IPS-18a (cell line): Measurements from ENCODE around the gene ANKRD11.

Experiments used
- H3K27ac ChIP-seq: one replicate; pipeline ENCODE4 v1.5.1; 2013; ENCODE audit warnings: low read length
- H3K27me3 ChIP-seq: one replicate; pipeline ENCODE4 v1.6.1; 2013; ENCODE audit warnings: mild to moderate bottlenecking, low read length; ENCODE audit not compliant: control insufficient read depth, insufficient read depth
- H3K36me3 ChIP-seq: one replicate; pipeline ENCODE4 v1.6.1; 2013; ENCODE audit warnings: low read depth, low read length; ENCODE audit not compliant: control insufficient read depth
- H3K4me1 ChIP-seq: one replicate; pipeline ENCODE4 v1.6.1; 2013; ENCODE audit warnings: low read depth, low read length; ENCODE audit not compliant: control insufficient read depth
- H3K4me3 ChIP-seq: one replicate; pipeline ENCODE4 v1.5.1; 2013; ENCODE audit warnings: low read length
- H3K9ac ChIP-seq: one replicate; pipeline ENCODE4 v1.6.1; 2013; ENCODE audit warnings: mild to moderate bottlenecking, low read length, moderate library complexity
- H3K9me3 ChIP-seq: one replicate; pipeline ENCODE4 v1.6.1; 2013; ENCODE audit warnings: low read depth, low read length; ENCODE audit not compliant: control insufficient read depth

ANKRD11 gene

GRCh38 chr16:89490439-89491237 is at the start of gene ANKRD11:
Gene ANKRD11 (minus strand): TSS chr16:89490561. CDS start chr16:89317019, 173,542 bp downstream.
- peak within 1 kb of the TSS; percentile 91 for H3K4me3 ChIP-seq
- H3K4me1 ChIP-seq, result peaks cover 10% of the 10 kb centered on the region
- H3K27me3 ChIP-seq, result no peaks in the 10 kb centered on the region
- H3K9me3 ChIP-seq, result no peaks in the 10 kb centered on the region
- no peaks in the 10 kb centered on the region for H3K36me3 ChIP-seq
- peak within 1 kb of the TSS; percentile 86 for H3K9ac ChIP-seq
- no peak within 1 kb of the TSS for H3K27ac ChIP-seq

GRCh38 chr16:89538286-89538685 is 47.9 kb upstream of the ANKRD11 start:
- H3K36me3 ChIP-seq, result peaks cover 38% of the 10 kb centered on the region

GRCh38 chr16:89537549-89537925 is 47.2 kb upstream of the ANKRD11 start:
- H3K4me3 ChIP-seq, result no peak overlapping the region
- H3K27me3 ChIP-seq, result no peaks in the 10 kb centered on the region
- no peaks in the 10 kb centered on the region for H3K9me3 ChIP-seq
- no peak overlapping the region for H3K9ac ChIP-seq
- H3K36me3 ChIP-seq, result peaks cover 44% of the 10 kb centered on the region
- H3K4me1 ChIP-seq, result no peaks in the 10 kb centered on the region
- no peak overlapping the region for H3K27ac ChIP-seq

More at GRCh38 chr16:89538286-89538685, 47.9 kb upstream of the ANKRD11 start:
- no peaks in the 10 kb centered on the region for H3K27me3 ChIP-seq
- no peaks in the 10 kb centered on the region for H3K9me3 ChIP-seq
- no peak overlapping the region for H3K4me3 ChIP-seq
- H3K27ac ChIP-seq, result no peak overlapping the region
- no peak overlapping the region for H3K9ac ChIP-seq
- no peaks in the 10 kb centered on the region for H3K4me1 ChIP-seq

- Histone ChIP-seq H3K4me3 (no peak overlapping the region), H3K4me1 (no peaks in the 10 kb centered on the region), H3K9me3 (no peaks in the 10 kb centered on the region), H3K27me3 (no peaks in the 10 kb centered on the region), H3K9ac (no peak overlapping the region), H3K36me3 (peaks cover 49% of the 10 kb centered on the region), H3K27ac (no peak overlapping the region)
Measured at GRCh38 chr16:89536886-89537548, 46.7 kb upstream of the ANKRD11 start.

DNA sequence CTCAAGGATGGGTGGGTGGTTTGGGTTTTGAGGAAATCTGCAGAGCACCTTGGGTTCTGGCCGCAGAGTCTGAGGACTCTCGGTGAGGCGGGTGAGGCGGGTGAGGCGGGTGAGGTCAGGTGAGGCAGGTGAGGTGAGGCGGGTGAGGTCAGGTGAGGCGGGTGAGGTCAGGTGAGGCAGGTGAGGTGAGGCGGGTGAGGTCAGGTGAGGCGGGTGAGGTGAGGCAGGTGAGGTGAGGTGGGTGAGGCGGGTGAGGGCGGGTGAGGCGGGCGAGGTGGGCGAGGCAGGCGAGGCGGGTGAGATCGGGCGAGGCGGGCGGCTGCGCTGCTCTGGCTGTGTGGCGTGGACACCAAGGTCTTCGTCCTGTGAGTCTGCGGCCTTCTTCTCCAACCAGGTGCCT is 46.0 kb upstream of the ANKRD11 start:
- Histone ChIP-seq H3K27me3 (no peaks in the 10 kb centered on the region), H3K4me1 (no peaks in the 10 kb centered on the region), H3K36me3 (peaks cover 51% of the 10 kb centered on the region), H3K9ac (no peak overlapping the region), H3K4me3 (no peak overlapping the region), H3K9me3 (no peaks in the 10 kb centered on the region), H3K27ac (no peak overlapping the region)

DNA sequence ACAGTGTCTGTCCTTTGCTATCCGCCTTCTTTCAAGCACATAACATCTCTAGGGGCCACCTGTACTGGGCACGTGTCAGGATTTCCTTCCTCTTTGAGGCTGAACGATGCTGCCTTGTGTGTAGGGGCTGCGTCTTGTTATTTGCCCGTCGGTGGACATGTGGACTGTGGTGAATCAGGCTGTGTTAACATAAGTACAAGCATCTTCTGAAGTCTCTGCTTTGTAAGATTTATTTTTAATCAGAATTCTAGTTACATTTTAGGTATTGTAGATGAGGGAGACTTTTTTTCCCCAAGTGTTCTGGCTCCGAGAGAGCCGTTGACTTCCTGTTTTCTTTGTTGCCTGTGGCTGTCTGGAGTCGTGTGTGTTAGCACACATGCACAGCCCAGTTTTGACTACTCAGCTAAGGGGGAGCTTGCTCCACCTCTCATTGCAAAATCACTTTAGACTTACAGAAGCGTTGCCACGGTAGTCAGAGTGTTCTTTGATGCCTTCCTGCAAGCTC is 43.9 kb upstream of the ANKRD11 start:
- H3K4me3 ChIP-seq, result no peak overlapping the region
- H3K4me1 ChIP-seq, result no peaks in the 10 kb centered on the region
- H3K27me3 ChIP-seq, result no peaks in the 10 kb centered on the region
- no peak overlapping the region for H3K9ac ChIP-seq
- H3K9me3 ChIP-seq, result no peaks in the 10 kb centered on the region
- H3K27ac ChIP-seq, result no peak overlapping the region
- H3K36me3 ChIP-seq, result peaks cover 64% of the 10 kb centered on the region

DNA sequence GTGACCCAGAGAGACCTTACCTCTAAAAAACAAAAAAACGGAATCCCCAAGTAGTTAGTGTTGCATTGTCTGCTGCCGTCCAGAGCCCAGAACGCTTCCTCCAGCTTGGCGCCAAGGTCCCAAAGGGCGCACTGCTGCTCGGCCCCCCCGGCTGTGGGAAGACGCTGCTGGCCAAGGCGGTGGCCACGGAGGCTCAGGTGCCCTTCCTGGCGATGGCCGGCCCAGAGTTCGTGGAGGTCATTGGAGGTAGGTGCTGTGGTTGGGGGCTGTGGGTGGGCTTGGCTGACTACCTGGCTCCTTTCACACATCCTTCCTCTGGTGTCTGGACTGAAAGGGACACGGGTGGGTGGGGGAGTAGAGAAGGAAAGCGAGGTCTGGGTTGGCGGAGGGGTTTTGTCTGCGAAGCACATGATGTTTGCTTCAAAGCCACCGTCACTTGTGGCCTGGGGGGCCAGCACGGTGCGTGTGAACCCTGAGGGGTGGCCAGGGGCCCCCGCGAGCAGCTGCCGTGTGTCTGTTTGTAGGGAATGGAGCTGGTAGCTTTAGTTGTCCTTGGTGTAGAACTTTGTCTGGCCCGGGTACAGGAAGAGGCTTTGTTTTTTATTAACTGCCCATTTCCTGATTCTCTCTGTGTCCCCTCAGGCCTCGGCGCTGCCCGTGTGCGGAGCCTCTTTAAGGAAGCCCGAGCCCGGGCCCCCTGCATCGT is 41.6 kb upstream of the ANKRD11 start:
- Histone ChIP-seq H3K36me3 (peaks cover 74% of the 10 kb centered on the region), H3K9ac (no peak overlapping the region), H3K9me3 (no peaks in the 10 kb centered on the region), H3K27me3 (no peaks in the 10 kb centered on the region), H3K27ac (no peak overlapping the region), H3K4me1 (no peaks in the 10 kb centered on the region), H3K4me3 (no peak overlapping the region)

- no peak overlapping the region for H3K4me3 ChIP-seq
- H3K9me3 ChIP-seq, result no peaks in the 10 kb centered on the region
Measured at GRCh38 chr16:89530401-89531381, 40.3 kb upstream of the ANKRD11 start.

DNA sequence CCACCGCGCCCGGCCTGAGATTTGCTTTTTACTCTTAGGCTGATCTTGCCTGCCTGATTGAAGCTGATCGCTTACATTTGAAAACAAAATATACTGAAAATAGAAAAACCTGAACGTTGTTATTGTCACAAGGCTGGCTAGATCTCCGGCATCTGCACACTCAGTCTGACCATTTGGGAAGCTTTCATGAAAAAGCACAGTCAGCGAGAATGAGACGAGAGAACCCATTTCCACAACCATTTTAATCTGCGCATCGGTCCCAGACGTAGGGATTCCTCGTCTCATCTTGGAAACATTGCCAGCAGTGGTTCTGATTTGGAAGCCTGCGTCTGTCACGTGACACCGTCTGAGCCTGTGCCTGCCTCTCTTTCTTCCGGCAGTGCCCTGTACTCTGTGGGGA is 38.7 kb upstream of the ANKRD11 start:
- Histone ChIP-seq H3K27me3 (no peaks in the 10 kb centered on the region), H3K4me3 (no peak overlapping the region), H3K36me3 (peaks cover 84% of the 10 kb centered on the region), H3K4me1 (no peaks in the 10 kb centered on the region), H3K9me3 (no peaks in the 10 kb centered on the region), H3K9ac (no peak overlapping the region), H3K27ac (no peak overlapping the region)

More at GRCh38 chr16:89530401-89531381, 40.3 kb upstream of the ANKRD11 start:
- no peaks in the 10 kb centered on the region for H3K4me1 ChIP-seq
- H3K27me3 ChIP-seq, result no peaks in the 10 kb centered on the region
- peaks cover 83% of the 10 kb centered on the region for H3K36me3 ChIP-seq
- no peak overlapping the region for H3K9ac ChIP-seq
- no peak overlapping the region for H3K27ac ChIP-seq

GRCh38 chr16:89525146-89525913 is 35.0 kb upstream of the ANKRD11 start:
- Histone ChIP-seq H3K27me3 (no peaks in the 10 kb centered on the region), H3K9ac (no peak overlapping the region), H3K9me3 (no peaks in the 10 kb centered on the region), H3K36me3 (peaks cover 82% of the 10 kb centered on the region), H3K4me1 (peaks cover 5% of the 10 kb centered on the region), H3K4me3 (no peak overlapping the region), H3K27ac (no peak overlapping the region)
